Measurements from ENCODE around the gene CEP112. TPM values are rescaled to one million over a fixed set of nuclear protein-coding genes. Genes with fewer than 3 reads are reported as not detected.

The CEP112 gene
- total and polyA plus RNA-seq, 2 of the 4 experiments (the other 2 are of a cell fraction): 2.5 to 5.6 TPM

GRCh38 chr17:65711671-65712276 lies 480.2 kb downstream of the CEP112 start (continued):
- TF ChIP-seq USF2 (IDR thresholded peaks at IDR 0.05; ENCODE audit: low read depth, low read length) (no peak), RCOR1 (IDR thresholded peaks at IDR 0.05; ENCODE audit: insufficient replicate concordance, low read length) (no peak), CHD1 (IDR thresholded peaks at IDR 0.05; ENCODE audit: low read depth, low read length) (no peak), MAZ (IDR thresholded peaks at IDR 0.05; ENCODE audit: borderline replicate concordance, low read depth, low read length) (no peak)

GRCh38 chr17:65707780-65708179 lies 484.2 kb downstream of the CEP112 start:
- Histone ChIP-seq H3K9me1 (ENCODE audit: insufficient read depth, low read length) (no peaks in the 10 kb centered on the region), H3K27ac (ENCODE audit: insufficient read depth, low read length) (no peak overlapping the region), H4K20me1 (ENCODE audit: insufficient read depth, low read length) (no peaks in the 10 kb centered on the region), H4K8ac (ENCODE audit: low read depth in 2 of 2, low read length in 2 of 2) (no peak overlapping the region), H4K5ac (ENCODE audit: low read depth, low read length) (no peak overlapping the region), H2BK120ac (ENCODE audit: low read depth, low read length) (no peak overlapping the region), H2BK5ac (ENCODE audit: low read depth, low read length, poor library complexity, severe bottlenecking) (no peak overlapping the region), H3K56ac (ENCODE audit: extremely low read depth, insufficient read depth, low read length) (no peak overlapping the region), H2AK5ac (ENCODE audit: low read depth, low read length) (no peak overlapping the region), H3K4me1 (ENCODE audit: control insufficient read depth, insufficient read depth, low read length) (no peaks in the 10 kb centered on the region), H3K9me3 (ENCODE audit: control insufficient read depth, insufficient read depth, low read length) (no peaks in the 10 kb centered on the region), H3K4ac (ENCODE audit: low read depth, low read length) (no peak overlapping the region), H2BK15ac (ENCODE audit: low read depth, low read length) (no peak overlapping the region), H3K4me2 (ENCODE audit: low read depth, low read length) (no peak overlapping the region), H2BK20ac (ENCODE audit: low read depth, low read length) (no peak overlapping the region), H3K14ac (replicated peaks; ENCODE audit: low read depth, low read length) (no peak overlapping the region), H3K9ac (ENCODE audit: low read depth, low read length) (no peak overlapping the region), H3K4me3 (ENCODE audit: insufficient read depth, low read depth, low read length) (no peak overlapping the region), H2AK9ac (replicated peaks; ENCODE audit: low read depth, low read length, poor library complexity) (no peak overlapping the region), H3K18ac (ENCODE audit: low read depth, low read length) (no peak overlapping the region), H3K36me3 (ENCODE audit: control insufficient read depth, insufficient read depth, low read length) (no peaks in the 10 kb centered on the region), H3K79me1 (ENCODE audit: low read depth in 1 of 2, low read length in 2 of 2) (no peaks in the 10 kb centered on the region), H3K27me3 (ENCODE audit: control insufficient read depth, insufficient read depth, low read length) (no peaks in the 10 kb centered on the region; the same call in 1 of the 2 replicates), H2AFZ (replicated peaks; ENCODE audit: low read length, poor library complexity) (no peak overlapping the region), H3K23ac (ENCODE audit: low read depth, low read length) (no peak overlapping the region), H4K91ac (ENCODE audit: insufficient read depth, low read depth, low read length) (no peak overlapping the region)
- POLR2A ChIA-PET (ENCODE audit: unreplicated experiment): no interaction called here
- CTCF ChIA-PET: no interaction called here
- in situ Hi-C loops (cut with MboI; ENCODE audit: low sequenced_read_pairs): no loop called here
- TF ChIP-seq RFX5 (IDR thresholded peaks at IDR 0.05; ENCODE audit: low read depth, low read length) (no peak), CTCF (conservative IDR thresholded peaks at IDR 0.05; ENCODE audit: low read depth, low read length) (no peak), MAZ (IDR thresholded peaks at IDR 0.05; ENCODE audit: borderline replicate concordance, low read depth, low read length) (no peak), MAFK (IDR thresholded peaks at IDR 0.05; ENCODE audit: low read depth, low read length) (no peak), ELK1 (IDR thresholded peaks at IDR 0.05; ENCODE audit: borderline replicate concordance, low read depth, low read length) (no peak), RCOR1 (IDR thresholded peaks at IDR 0.05; ENCODE audit: insufficient replicate concordance, low read length) (no peak)
- intact Hi-C loops (cut with micrococcal nuclease): no loop called here
- BruUV-seq (replicated peaks): no TSS peak
- peak; percentile 7 for DNase-seq
- ATAC-seq (ENCODE audit: low read depth): no peak
- dilution Hi-C loops (cut with HindIII; ENCODE audit: low sequenced_read_pairs, unreplicated experiment): no loop called here
- WGBS, 2 experiments (ENCODE audit: extremely low coverage in 2 of 2, insufficient read length in 1 of 2): no CpG with 5 or more reads among the region's 2 CpGs

Data from IMR-90 (cell line).